ENCODE measurements around the gene SULT1C4. TPM values are rescaled to one million over a fixed set of nuclear protein-coding genes. Genes with fewer than 3 reads are reported as not detected.

SULT1C4 gene
- total RNA-seq, 1 donor from 2014 or later, result 8.8 TPM

- no peak overlapping the region for H3K4me3 ChIP-seq
- DNase-seq (ENCODE audit: extremely low spot score in 2 of 2), result no peak
- no peaks in the 10 kb centered on the region for H3K4me1 ChIP-seq
- H3K27me3 ChIP-seq, result no peaks in the 10 kb centered on the region
- no peak overlapping the region for H3K27ac ChIP-seq
- no peaks in the 10 kb centered on the region for H3K36me3 ChIP-seq
- intact Hi-C loops (cut with DNase I), result no loop called here
- no peak for TF ChIP-seq CTCF (IDR thresholded peaks at IDR 0.05)
- no peak for TF ChIP-seq POLR2A (IDR thresholded peaks at IDR 0.05)
- TF ChIP-seq POLR2AphosphoS5 (IDR thresholded peaks at IDR 0.05; ENCODE audit: insufficient read depth in 1 of 2, low read depth in 1 of 2), result no peak
- no peaks in the 10 kb centered on the region for H3K9me3 ChIP-seq
Observed at GRCh38 chr2:108409768-108410167, 32.0 kb downstream of the SULT1C4 start.

- Histone ChIP-seq H3K27ac (no peak overlapping the region), H3K4me3 (no peak overlapping the region), H3K4me1 (no peaks in the 10 kb centered on the region), H3K36me3 (no peaks in the 10 kb centered on the region), H3K27me3 (no peaks in the 10 kb centered on the region), H3K9me3 (no peaks in the 10 kb centered on the region)
- intact Hi-C loops (cut with DNase I), result no loop called here
- DNase-seq (ENCODE audit: extremely low spot score in 2 of 2), result no peak
- TF ChIP-seq CTCF (IDR thresholded peaks at IDR 0.05) (no peak), POLR2AphosphoS5 (IDR thresholded peaks at IDR 0.05; ENCODE audit: insufficient read depth in 1 of 2, low read depth in 1 of 2) (no peak), POLR2A (IDR thresholded peaks at IDR 0.05) (no peak)
Observed at GRCh38 chr2:108412995-108413710, 35.4 kb downstream of the SULT1C4 start.

GRCh38 chr2:108413711-108414095 is 35.9 kb downstream of the SULT1C4 start:
- H3K4me3 ChIP-seq, result no peak overlapping the region
- no peak overlapping the region for H3K27ac ChIP-seq
- no peaks in the 10 kb centered on the region for H3K27me3 ChIP-seq
- H3K36me3 ChIP-seq, result no peaks in the 10 kb centered on the region
- intact Hi-C loops (cut with DNase I), result no loop called here
- no peaks in the 10 kb centered on the region for H3K4me1 ChIP-seq
- H3K9me3 ChIP-seq, result no peaks in the 10 kb centered on the region
- TF ChIP-seq CTCF (IDR thresholded peaks at IDR 0.05) (no peak), POLR2A (IDR thresholded peaks at IDR 0.05) (no peak), POLR2AphosphoS5 (IDR thresholded peaks at IDR 0.05; ENCODE audit: insufficient read depth in 1 of 2, low read depth in 1 of 2) (no peak)
- no peak for DNase-seq (ENCODE audit: extremely low spot score in 2 of 2)

- Histone ChIP-seq H3K4me1 (no peaks in the 10 kb centered on the region), H3K27ac (no peak overlapping the region), H3K9me3 (no peaks in the 10 kb centered on the region), H3K27me3 (no peaks in the 10 kb centered on the region), H3K4me3 (no peak overlapping the region), H3K36me3 (no peaks in the 10 kb centered on the region)
- intact Hi-C loops (cut with DNase I), result no loop called here
- DNase-seq (ENCODE audit: extremely low spot score in 2 of 2), result no peak
- TF ChIP-seq POLR2A (IDR thresholded peaks at IDR 0.05) (no peak), CTCF (IDR thresholded peaks at IDR 0.05) (no peak), POLR2AphosphoS5 (IDR thresholded peaks at IDR 0.05; ENCODE audit: insufficient read depth in 1 of 2, low read depth in 1 of 2) (no peak)
Observed at GRCh38 chr2:108414256-108414876, 36.6 kb downstream of the SULT1C4 start.

- intact Hi-C loops (cut with DNase I), result no loop called here
- no peaks in the 10 kb centered on the region for H3K4me1 ChIP-seq
- H3K4me3 ChIP-seq, result no peak overlapping the region
- H3K9me3 ChIP-seq, result no peaks in the 10 kb centered on the region
- no peaks in the 10 kb centered on the region for H3K27me3 ChIP-seq
- H3K36me3 ChIP-seq, result no peaks in the 10 kb centered on the region
- no peak overlapping the region for H3K27ac ChIP-seq
- DNase-seq (ENCODE audit: extremely low spot score in 2 of 2), result no peak
- TF ChIP-seq CTCF (IDR thresholded peaks at IDR 0.05) (no peak), POLR2AphosphoS5 (IDR thresholded peaks at IDR 0.05; ENCODE audit: insufficient read depth in 1 of 2, low read depth in 1 of 2) (no peak), POLR2A (IDR thresholded peaks at IDR 0.05) (no peak)
Observed at GRCh38 chr2:108414945-108415344, 37.2 kb downstream of the SULT1C4 start.
